Lung (tissue), 12 donors: ENCODE data around the gene NNT. TPM values are rescaled to one million over a fixed set of nuclear protein-coding genes. Genes with fewer than 3 reads are reported as not detected.
"Not testable (repeated sequence)": the region's sequence is repeated elsewhere in the genome, so short reads cannot be mapped to it uniquely, and the experiment has no call there.

Source experiments
- ATAC-seq: fragments of 200-7000 bp; cut with Tn5 transposase; one replicate; pipeline ENCODE4 v1.9.1; 2020; ENCODE audit warnings: moderate number of reproducible peaks; ENCODE audit not compliant: insufficient read depth, low FRiP score
- DNase-seq, 3 donors: peaks; one replicate each; pipeline ENCODE4 v3.0.0-alpha.2; 2013 to 2017
- H3K27ac ChIP-seq, 2 donors: one replicate each; pipeline ENCODE4 v1.5.1; 2013; ENCODE audit warnings: mild to moderate bottlenecking in 2 of 2, moderate library complexity in 2 of 2, control low read depth in 1 of 2, inconsistent platforms in 1 of 2, low read depth in 1 of 2, low read length in 1 of 2
- H3K27me3 ChIP-seq, 3 donors: one replicate each; pipeline ENCODE4 v1.5.1; 2013; ENCODE audit warnings: low read length in 2 of 3; ENCODE audit not compliant: control insufficient read depth in 3 of 3, insufficient read depth in 3 of 3
- H3K36me3 ChIP-seq, 4 donors: one replicate each; pipeline ENCODE4 v1.5.1; 2013; ENCODE audit warnings: low read length in 4 of 4, mild to moderate bottlenecking in 1 of 4, moderate library complexity in 1 of 4; ENCODE audit not compliant: control insufficient read depth in 4 of 4, insufficient read depth in 4 of 4
- H3K4me1 ChIP-seq, 5 donors: one replicate each; pipeline ENCODE4 v1.5.1; 2013; ENCODE audit warnings: low read length in 5 of 5, mild to moderate bottlenecking in 2 of 5, moderate library complexity in 1 of 5; ENCODE audit not compliant: control insufficient read depth in 5 of 5, insufficient read depth in 5 of 5
- H3K4me3 ChIP-seq: one replicate; pipeline ENCODE4 v1.5.1; 2013; ENCODE audit warnings: mild to moderate bottlenecking, control low read depth, moderate library complexity
- H3K9ac ChIP-seq, 2 donors: one replicate each; pipeline ENCODE4 v1.5.1; 2013; ENCODE audit warnings: low read length in 2 of 2, control low read depth in 1 of 2; ENCODE audit not compliant: insufficient read depth in 1 of 2
- H3K9me3 ChIP-seq, 4 donors: one replicate each; pipeline ENCODE4 v1.5.1; 2013; ENCODE audit warnings: low read length in 3 of 4, mild to moderate bottlenecking in 1 of 4, moderate library complexity in 1 of 4; ENCODE audit not compliant: control insufficient read depth in 4 of 4, insufficient read depth in 3 of 4
- WGBS, 2 donors: extraction: QIAGEN DNeasy Blood & Tissue Kit; methylation state at CpG; one replicate each; pipeline ENCODE4 v1.1.7; 2013; 5-methylcytosine and 5-hydroxymethylcytosine counted together
- polyA plus RNA-seq, 2 donors: library from polyadenylated mRNA; stranded (reverse); fragments of 200-250 nt; gene quantifications; one replicate each; pipeline ENCODE4 v1.2.1, GENCODE V29; 2013
- total RNA-seq, 2 donors: library from RNA; depleted of rRNA in 1 of 2; stranded (reverse); fragments of >200 nt in 1 of 2; gene quantifications; one replicate each; pipeline ENCODE4 v1.2.1, GENCODE V29; 2014 to 2021
- TF ChIP-seq, protein P1 (sequence below): IDR thresholded peaks from 2 replicates; pipeline ENCODE4 v1.5.1; 2012; ENCODE audit warnings: mild to moderate bottlenecking; ENCODE audit errors: control extremely low read depth, extremely low read depth
- donor health status: control.
- donor health status: control.
- donor health status: Bipolar disorder and iron deficiency.
- donor health status: healthy.
- donor health status: DM: yes; HTN: yes; CAD: no.

NNT gene
- total and polyA plus RNA-seq, 4 donors, result 8.5 to 96.9 (median 35.0) TPM

DNA sequence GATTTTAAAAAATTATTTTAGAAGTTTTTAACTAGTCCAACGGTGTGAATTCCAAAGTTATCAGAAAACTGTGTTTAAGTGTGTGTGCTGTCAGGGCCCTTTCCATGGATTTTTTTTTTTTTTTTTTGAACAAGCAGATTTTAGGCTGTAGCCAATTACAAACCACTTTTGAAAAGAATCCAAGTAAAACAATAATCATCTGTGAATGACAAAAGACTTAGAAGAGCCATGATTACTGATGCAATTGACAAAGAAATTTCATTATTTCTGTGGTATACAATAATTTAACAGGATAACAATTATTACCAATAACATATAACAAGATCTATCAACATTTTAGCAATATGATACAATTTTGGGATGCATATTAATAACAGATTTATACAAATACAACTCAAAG lies 29.9 kb upstream of the NNT start:
- peaks cover 0 to 4% (median 0%) of the 10 kb centered on the region in 4 donors for H3K9me3 ChIP-seq
- TF ChIP-seq, protein P1, sequence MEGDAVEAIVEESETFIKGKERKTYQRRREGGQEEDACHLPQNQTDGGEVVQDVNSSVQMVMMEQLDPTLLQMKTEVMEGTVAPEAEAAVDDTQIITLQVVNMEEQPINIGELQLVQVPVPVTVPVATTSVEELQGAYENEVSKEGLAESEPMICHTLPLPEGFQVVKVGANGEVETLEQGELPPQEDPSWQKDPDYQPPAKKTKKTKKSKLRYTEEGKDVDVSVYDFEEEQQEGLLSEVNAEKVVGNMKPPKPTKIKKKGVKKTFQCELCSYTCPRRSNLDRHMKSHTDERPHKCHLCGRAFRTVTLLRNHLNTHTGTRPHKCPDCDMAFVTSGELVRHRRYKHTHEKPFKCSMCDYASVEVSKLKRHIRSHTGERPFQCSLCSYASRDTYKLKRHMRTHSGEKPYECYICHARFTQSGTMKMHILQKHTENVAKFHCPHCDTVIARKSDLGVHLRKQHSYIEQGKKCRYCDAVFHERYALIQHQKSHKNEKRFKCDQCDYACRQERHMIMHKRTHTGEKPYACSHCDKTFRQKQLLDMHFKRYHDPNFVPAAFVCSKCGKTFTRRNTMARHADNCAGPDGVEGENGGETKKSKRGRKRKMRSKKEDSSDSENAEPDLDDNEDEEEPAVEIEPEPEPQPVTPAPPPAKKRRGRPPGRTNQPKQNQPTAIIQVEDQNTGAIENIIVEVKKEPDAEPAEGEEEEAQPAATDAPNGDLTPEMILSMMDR, result no peak
- WGBS, 2 donors, result 59 to 85% methylated on average over 1 of the region's 1 CpG
- ATAC-seq (no peak), DNase-seq (peak in 2 of 3 donors; percentile 62 to 65)
- H3K4me3 ChIP-seq, result no peak overlapping the region
- H3K27ac ChIP-seq, result no peak overlapping the region
- peaks cover 4 to 8% (median 4%) of the 10 kb centered on the region in 4 donors for H3K36me3 ChIP-seq
- no peak overlapping the region for H3K9ac ChIP-seq
- peaks cover 0 to 39% (median 15%) of the 10 kb centered on the region in 5 donors for H3K4me1 ChIP-seq
- H3K27me3 ChIP-seq, result no peaks in the 10 kb centered on the region

DNA sequence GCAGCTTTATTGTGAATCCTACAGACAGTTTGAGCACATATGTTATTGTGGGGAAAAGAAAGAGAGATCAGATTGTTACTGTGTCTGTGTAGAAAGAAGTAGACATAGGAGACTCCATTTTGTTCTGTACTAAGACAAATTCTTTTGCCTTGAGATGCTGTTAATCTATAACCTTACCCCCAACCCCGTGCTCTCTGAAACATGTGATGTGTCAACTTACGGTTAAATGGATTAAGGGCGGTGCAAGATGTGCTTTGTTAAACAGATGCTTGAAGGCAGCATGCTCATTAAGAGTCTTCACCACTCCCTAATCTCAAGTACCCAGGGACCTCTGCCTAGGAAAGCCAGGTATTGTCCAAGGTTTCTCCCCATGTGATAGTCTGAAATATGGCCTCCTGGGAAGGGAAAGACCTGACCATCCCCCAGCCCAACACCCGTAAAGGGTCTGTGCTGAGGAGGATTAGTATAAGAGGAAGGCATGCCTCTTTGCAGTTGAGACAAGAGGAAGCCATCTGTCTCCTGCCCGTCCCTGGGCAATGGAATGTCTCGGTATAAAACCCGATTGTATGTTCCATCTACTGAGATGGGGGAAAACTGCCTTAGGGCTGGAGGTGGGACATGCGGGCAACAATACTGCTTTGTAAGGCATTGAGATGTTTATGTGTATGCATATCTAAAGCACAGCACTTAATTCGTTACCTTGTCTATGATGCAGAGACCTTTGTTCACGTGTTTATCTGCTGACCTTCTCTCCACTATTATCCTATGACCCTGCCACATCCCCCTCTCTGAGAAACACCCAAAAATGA lies 22.4 kb upstream of the NNT start:
- DNase-seq, H3K4me3 ChIP-seq, ATAC-seq, H3K4me1 ChIP-seq, H3K27me3 ChIP-seq, H3K27ac ChIP-seq, H3K9me3 ChIP-seq, H3K9ac ChIP-seq: not testable (repeated sequence)
- WGBS, 2 donors, result 88 to 90% methylated on average over 10 of the region's 10 CpGs
- peaks cover 4 to 18% (median 5%) of the 10 kb centered on the region in 4 donors for H3K36me3 ChIP-seq

DNA sequence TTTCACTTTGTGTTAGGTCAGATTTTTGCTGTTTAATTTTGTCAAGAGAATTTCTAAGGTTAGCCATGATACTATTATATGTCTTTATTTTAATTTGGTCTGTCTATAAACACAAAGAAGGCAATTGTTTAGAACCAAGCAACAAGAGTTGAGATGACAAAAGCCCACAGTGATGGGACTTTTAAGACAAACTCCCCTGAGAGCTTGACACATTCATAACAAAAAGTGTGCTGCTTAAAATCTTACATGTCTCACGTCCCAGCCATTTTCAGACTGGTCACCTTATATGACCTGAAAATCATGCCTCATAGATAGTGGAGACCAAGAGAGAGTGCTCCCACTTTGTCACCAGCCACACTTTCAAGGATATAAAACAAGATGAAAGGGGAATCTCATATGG lies 21.6 kb upstream of the NNT start:
- ATAC-seq (no peak), DNase-seq (no peak)
- Histone ChIP-seq H3K27ac (no peak overlapping the region), H3K4me1 (peaks cover 0 to 3% (median 0%) of the 10 kb centered on the region in 5 donors), H3K9ac (no peak overlapping the region), H3K9me3 (peaks cover 0 to 2% (median 0%) of the 10 kb centered on the region in 4 donors), H3K27me3 (no peaks in the 10 kb centered on the region), H3K36me3 (peaks cover 0 to 18% (median 5%) of the 10 kb centered on the region in 4 donors), H3K4me3 (no peak overlapping the region)
- WGBS, 2 donors, result 89 to 93% methylated on average over 1 of the region's 1 CpG
- TF ChIP-seq, protein P1, result no peak

DNA sequence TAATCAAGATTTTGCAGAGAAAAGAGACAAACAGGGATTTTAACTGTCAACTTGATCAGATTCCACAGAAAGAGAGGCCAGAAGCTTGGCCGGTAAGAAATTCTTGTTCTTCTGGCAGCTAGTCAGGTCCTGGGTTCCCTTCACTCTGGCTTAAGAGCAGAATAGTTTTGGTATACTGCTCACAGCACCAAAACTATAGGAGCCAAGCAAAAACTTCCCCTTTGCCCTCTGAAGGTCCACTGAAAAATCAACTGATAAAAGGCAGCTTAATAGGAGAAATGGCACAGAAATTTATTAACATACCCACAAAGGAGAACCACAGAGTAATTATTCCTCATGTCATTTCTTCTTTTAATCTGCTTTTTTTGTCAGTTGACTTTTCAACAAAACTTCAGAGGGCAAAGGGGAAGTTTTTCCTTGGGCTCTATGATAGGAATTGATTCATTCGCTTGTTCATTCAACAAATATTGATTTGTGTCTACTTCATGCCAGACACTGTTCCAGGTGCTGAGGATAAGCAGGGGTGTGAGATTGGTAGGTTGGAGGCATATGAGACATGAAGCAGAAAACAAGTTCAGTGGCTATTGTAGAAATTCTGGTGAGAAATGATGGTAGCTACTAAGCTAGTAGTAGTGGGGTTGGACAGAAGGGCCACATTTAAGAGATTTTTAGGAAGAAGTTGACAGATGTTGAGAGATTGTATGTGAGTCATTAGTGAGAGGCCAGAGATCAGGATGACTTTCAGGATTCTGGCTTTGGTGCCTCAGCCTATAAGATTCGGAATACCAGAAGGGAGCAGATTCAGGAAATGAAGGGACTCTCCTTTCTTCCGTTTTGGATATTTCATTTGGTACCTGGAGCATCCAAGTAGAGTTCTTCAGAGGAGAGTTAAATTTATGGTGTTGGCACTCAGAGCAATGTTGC lies 20.6 kb upstream of the NNT start:
- Histone ChIP-seq H3K9me3 (no peaks in the 10 kb centered on the region), H3K9ac (no peak overlapping the region), H3K4me1 (no peaks in the 10 kb centered on the region), H3K4me3 (no peak overlapping the region), H3K36me3 (peaks cover 0 to 15% (median 1%) of the 10 kb centered on the region in 4 donors), H3K27ac (no peak overlapping the region), H3K27me3 (no peaks in the 10 kb centered on the region)
- TF ChIP-seq, protein P1, result no peak
- WGBS, 2 donors, result 88 to 89% methylated on average over 4 of the region's 4 CpGs
- DNase-seq (no peak), ATAC-seq (no peak)
